Gastroesophageal sphincter (tissue), 4 donors: ENCODE results near the gene SPSB4. TPM values are rescaled to one million over a fixed set of nuclear protein-coding genes. Genes with fewer than 3 reads are reported as not detected.

Experiments used
- ATAC-seq: fragments of 150-250 bp; one replicate; pipeline ENCODE4 v1.9.1; 2016; ENCODE audit warnings: mild to moderate bottlenecking, moderate library complexity
- H3K27ac ChIP-seq, 4 donors: fragments of 200-600 bp; sonication (generic) in 3 of 4; 1 replicate in 3 of 4; 2 replicates in 1 of 4; pipeline ENCODE4 v1.5.1; 2016 to 2019
- H3K27me3 ChIP-seq: fragments of 200-600 bp; sonication (generic); one replicate; pipeline ENCODE4 v1.5.1; 2019
- H3K36me3 ChIP-seq, 2 donors: fragments of 200-600 bp; sonication (generic); one replicate each; pipeline ENCODE4 v1.5.1; 2019; ENCODE audit warnings: control low read depth in 1 of 2
- H3K4me1 ChIP-seq, 3 donors: fragments of 200-600 bp; sonication (generic); 1 replicate in 2 of 3; 2 replicates in 1 of 3; pipeline ENCODE4 v1.5.1; 2016 to 2019; ENCODE audit warnings: control low read depth in 2 of 3
- H3K4me3 ChIP-seq, 2 donors: fragments of 200-600 bp; sonication (generic); one replicate each; pipeline ENCODE4 v1.5.1; 2019; ENCODE audit warnings: mild to moderate bottlenecking in 1 of 2, moderate library complexity in 1 of 2
- H3K9me3 ChIP-seq, 3 donors: fragments of 200-600 bp; sonication (generic); one replicate each; pipeline ENCODE4 v1.5.1; 2017 to 2019; ENCODE audit warnings: control low read depth in 2 of 3
- EP300 ChIP-seq: sonication (generic); formaldehyde crosslinking; IDR thresholded peaks from one replicate; pipeline ENCODE4 v1.6.1; 2017; ENCODE audit warnings: antibody characterized with exemption, mild to moderate bottlenecking
- POLR2A ChIP-seq, 2 donors: fragments of 450-650 bp; IDR thresholded peaks; one replicate each; pipeline ENCODE4 v1.6.1; 2017; ENCODE audit warnings: antibody characterized with exemption in 2 of 2, mild to moderate bottlenecking in 2 of 2, moderate library complexity in 1 of 2
- POLR2AphosphoS5 ChIP-seq: sonication (generic); formaldehyde crosslinking; IDR thresholded peaks from one replicate; pipeline ENCODE4 v1.6.1; 2017; ENCODE audit warnings: antibody characterized with exemption
- WGBS, 2 donors: methylation state at CpG; one replicate each; pipeline ENCODE4 v1.1.5; 2018; ENCODE audit warnings: low coverage in 1 of 2; 5-methylcytosine and 5-hydroxymethylcytosine counted together
- total RNA-seq, 4 donors: library from RNA; depleted of rRNA; stranded (reverse); fragments of >200 nt; gene quantifications; one replicate each; pipeline ENCODE4 v1.1.0, GENCODE V29; 2016
- TF ChIP-seq, protein P1 (sequence below), 4 experiments: fragments of 200-600 bp in 2 of 4; fragments of 450-650 bp in 2 of 4; sonication (generic) in 1 of 4; IDR thresholded peaks; one replicate each; pipeline ENCODE4 v1.5.1; 2017 to 2019; ENCODE audit warnings: antibody characterized with exemption in 4 of 4, mild to moderate bottlenecking in 2 of 4, moderate library complexity in 2 of 4

SPSB4 gene
- total RNA-seq, 4 donors from 2014 or later: 0.22 to 3.4 (median 1.2) TPM

DNA sequence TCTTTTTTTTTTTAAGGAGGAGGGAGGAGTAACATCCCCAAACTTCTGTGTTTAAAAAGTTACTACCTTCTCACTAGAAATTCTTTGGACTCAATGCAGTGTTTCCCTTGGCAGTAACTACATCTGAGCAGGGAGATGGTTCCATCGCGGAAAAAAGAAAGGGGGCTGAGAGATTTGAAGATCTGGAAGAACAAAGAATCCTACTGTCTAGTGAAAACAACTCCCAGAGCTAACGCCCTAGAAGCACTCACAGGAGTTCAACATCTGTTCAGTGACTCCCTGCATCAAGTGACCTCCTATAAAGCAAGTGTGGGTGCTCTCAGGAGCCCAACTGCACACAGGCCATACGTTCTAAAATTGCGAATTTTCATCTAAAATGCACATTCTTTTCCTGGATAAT, 113.7 kb downstream of the SPSB4 start:
- Histone ChIP-seq H3K9me3 (peaks cover 0 to 20% (median 0%) of the 10 kb centered on the region in 3 donors), H3K4me3 (no peak overlapping the region), H3K36me3 (no peaks in the 10 kb centered on the region), H3K27ac (no peak overlapping the region), H3K27me3 (no peaks in the 10 kb centered on the region), H3K4me1 (no peaks in the 10 kb centered on the region)
- TF ChIP-seq POLR2AphosphoS5 (no peak), POLR2A (IDR thresholded peaks at IDR 0.05) (no peak), EP300 (no peak)
- TF ChIP-seq, protein P1, sequence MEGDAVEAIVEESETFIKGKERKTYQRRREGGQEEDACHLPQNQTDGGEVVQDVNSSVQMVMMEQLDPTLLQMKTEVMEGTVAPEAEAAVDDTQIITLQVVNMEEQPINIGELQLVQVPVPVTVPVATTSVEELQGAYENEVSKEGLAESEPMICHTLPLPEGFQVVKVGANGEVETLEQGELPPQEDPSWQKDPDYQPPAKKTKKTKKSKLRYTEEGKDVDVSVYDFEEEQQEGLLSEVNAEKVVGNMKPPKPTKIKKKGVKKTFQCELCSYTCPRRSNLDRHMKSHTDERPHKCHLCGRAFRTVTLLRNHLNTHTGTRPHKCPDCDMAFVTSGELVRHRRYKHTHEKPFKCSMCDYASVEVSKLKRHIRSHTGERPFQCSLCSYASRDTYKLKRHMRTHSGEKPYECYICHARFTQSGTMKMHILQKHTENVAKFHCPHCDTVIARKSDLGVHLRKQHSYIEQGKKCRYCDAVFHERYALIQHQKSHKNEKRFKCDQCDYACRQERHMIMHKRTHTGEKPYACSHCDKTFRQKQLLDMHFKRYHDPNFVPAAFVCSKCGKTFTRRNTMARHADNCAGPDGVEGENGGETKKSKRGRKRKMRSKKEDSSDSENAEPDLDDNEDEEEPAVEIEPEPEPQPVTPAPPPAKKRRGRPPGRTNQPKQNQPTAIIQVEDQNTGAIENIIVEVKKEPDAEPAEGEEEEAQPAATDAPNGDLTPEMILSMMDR (IDR thresholded peaks at IDR 0.05): no peak
- ATAC-seq: no peak
- WGBS, 2 donors: 58 to 60% methylated on average over 3 to 5 of the region's 5 CpGs

GRCh38 chr3:141167681-141168080, 116.5 kb downstream of the SPSB4 start:
- 95% methylated on average over 4 of the region's 4 CpGs for WGBS, 2 donors
- H3K4me3 ChIP-seq: no peak overlapping the region
- H3K4me1 ChIP-seq: no peaks in the 10 kb centered on the region
- H3K9me3 ChIP-seq: peaks cover 0 to 3% (median 0%) of the 10 kb centered on the region in 3 donors
- TF ChIP-seq, protein P1 (IDR thresholded peaks at IDR 0.05): no peak
- TF ChIP-seq EP300 (no peak), POLR2AphosphoS5 (no peak), POLR2A (IDR thresholded peaks at IDR 0.05) (no peak)
- H3K36me3 ChIP-seq: no peaks in the 10 kb centered on the region
- ATAC-seq: no peak
- H3K27me3 ChIP-seq: no peaks in the 10 kb centered on the region
- no peak overlapping the region for H3K27ac ChIP-seq

- H3K27ac ChIP-seq: no peak overlapping the region
- H3K27me3 ChIP-seq: no peaks in the 10 kb centered on the region
- 85 to 88% methylated on average over 3 to 4 of the region's 4 CpGs for whole genome bisulfite sequencing, 2 donors
- TF ChIP-seq POLR2AphosphoS5: no peak
- TF ChIP-seq POLR2A (IDR thresholded peaks at IDR 0.05): no peak
- TF ChIP-seq, protein P1 (IDR thresholded peaks at IDR 0.05): no peak
- no peak for TF ChIP-seq EP300
- H3K36me3 ChIP-seq: no peaks in the 10 kb centered on the region
- ATAC-seq: no peak
- H3K9me3 ChIP-seq: peaks cover 0 to 3% (median 0%) of the 10 kb centered on the region in 3 donors
- no peak overlapping the region for H3K4me3 ChIP-seq
- H3K4me1 ChIP-seq: no peaks in the 10 kb centered on the region
These were observed 119.6 kb downstream of the SPSB4 start for GRCh38 chr3:141170678-141171295.

DNA sequence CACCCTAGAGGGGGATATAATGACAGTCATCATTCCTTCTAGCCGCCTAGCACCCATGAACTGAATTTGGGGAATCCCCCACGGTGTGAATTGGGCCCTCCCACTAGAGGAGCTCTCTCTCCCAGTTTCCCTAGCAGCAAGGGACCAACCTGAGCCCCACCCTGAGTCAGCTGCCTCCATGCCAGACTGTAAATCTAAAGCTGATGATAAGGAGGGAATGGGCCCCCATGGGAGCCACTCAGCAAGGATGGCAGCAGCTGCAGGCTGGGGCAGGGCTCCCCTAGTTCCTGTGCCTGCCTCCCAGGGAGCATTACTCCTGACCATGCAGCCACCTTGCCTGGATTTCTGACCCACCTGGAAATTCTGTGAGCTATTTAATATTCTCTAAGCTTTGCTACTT, 123.5 kb downstream of the SPSB4 start:
- WGBS, 2 donors: no CpG with 5 or more reads among the region's 2 CpGs
- ATAC-seq: no peak

GRCh38 chr3:141176775-141177174, 125.6 kb downstream of the SPSB4 start:
- no peak overlapping the region for H3K27ac ChIP-seq
- no peaks in the 10 kb centered on the region for H3K9me3 ChIP-seq
- H3K36me3 ChIP-seq: no peaks in the 10 kb centered on the region
- TF ChIP-seq EP300 (no peak), POLR2A (IDR thresholded peaks at IDR 0.05) (no peak), POLR2AphosphoS5 (no peak)
- TF ChIP-seq, protein P1 (IDR thresholded peaks at IDR 0.05): no peak
- H3K4me1 ChIP-seq: no peaks in the 10 kb centered on the region
- H3K4me3 ChIP-seq: no peak overlapping the region
- H3K27me3 ChIP-seq: no peaks in the 10 kb centered on the region
- ATAC-seq: no peak

More for the DNA sequence above, 123.5 kb downstream of the SPSB4 start:
- no peak overlapping the region for H3K4me3 ChIP-seq
- no peaks in the 10 kb centered on the region for H3K9me3 ChIP-seq
- no peaks in the 10 kb centered on the region for H3K27me3 ChIP-seq
- no peaks in the 10 kb centered on the region for H3K36me3 ChIP-seq
- H3K27ac ChIP-seq: no peak overlapping the region
- no peaks in the 10 kb centered on the region for H3K4me1 ChIP-seq
- TF ChIP-seq, protein P1 (IDR thresholded peaks at IDR 0.05): no peak
- no peak for TF ChIP-seq EP300
